ENCODE data around the gene RASGRF1. TPM values are rescaled to one million over a fixed set of nuclear protein-coding genes. Genes with fewer than 3 reads are reported as not detected.

RASGRF1 gene
- total RNA-seq, 4 donors from 2014 or later, result 0.13 to 0.23 TPM; not detected in 2

DNA sequence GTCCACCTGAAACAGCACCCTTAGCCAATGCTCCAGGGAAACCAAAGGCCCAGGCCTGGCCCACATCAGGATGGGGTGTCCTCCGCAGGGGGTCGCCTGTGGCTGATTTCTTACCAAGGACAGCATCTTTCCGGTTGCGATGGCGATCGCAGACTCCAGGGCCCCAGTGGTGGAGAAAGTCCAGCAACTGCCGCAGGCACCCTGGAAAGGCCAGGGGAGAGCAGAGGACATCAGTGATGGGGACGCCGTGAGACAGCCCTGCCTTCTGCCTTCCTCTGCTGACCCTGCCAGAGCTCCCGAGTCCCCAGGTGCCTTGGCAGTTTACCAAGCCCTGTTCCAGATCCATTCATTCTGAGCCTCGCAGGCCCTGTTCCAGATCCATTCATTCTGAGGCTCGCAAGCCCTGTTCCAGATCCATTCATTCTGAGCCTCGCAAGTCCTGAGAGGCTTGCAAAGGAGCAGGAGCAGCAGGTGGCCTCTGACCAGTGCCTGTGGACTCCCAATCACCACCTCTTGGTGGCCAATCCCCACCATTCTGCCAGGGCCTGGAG is 158.2 kb downstream of the RASGRF1 start:
- peaks cover 0 to 56% (median 10%) of the 10 kb centered on the region in 3 donors for H3K4me1 ChIP-seq
- no peaks in the 10 kb centered on the region for H3K9me3 ChIP-seq
- 30% methylated on average over 2 of the region's 13 CpGs; no CpG with 5 or more reads in 1 of the 2 donors for WGBS, 2 donors (ENCODE audit: low coverage in 1 of 2)
- no peaks in the 10 kb centered on the region for H3K27me3 ChIP-seq
- ATAC-seq, result no peak
- no peak overlapping the region for H3K27ac ChIP-seq
- TF ChIP-seq, protein P1, sequence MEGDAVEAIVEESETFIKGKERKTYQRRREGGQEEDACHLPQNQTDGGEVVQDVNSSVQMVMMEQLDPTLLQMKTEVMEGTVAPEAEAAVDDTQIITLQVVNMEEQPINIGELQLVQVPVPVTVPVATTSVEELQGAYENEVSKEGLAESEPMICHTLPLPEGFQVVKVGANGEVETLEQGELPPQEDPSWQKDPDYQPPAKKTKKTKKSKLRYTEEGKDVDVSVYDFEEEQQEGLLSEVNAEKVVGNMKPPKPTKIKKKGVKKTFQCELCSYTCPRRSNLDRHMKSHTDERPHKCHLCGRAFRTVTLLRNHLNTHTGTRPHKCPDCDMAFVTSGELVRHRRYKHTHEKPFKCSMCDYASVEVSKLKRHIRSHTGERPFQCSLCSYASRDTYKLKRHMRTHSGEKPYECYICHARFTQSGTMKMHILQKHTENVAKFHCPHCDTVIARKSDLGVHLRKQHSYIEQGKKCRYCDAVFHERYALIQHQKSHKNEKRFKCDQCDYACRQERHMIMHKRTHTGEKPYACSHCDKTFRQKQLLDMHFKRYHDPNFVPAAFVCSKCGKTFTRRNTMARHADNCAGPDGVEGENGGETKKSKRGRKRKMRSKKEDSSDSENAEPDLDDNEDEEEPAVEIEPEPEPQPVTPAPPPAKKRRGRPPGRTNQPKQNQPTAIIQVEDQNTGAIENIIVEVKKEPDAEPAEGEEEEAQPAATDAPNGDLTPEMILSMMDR (IDR thresholded peaks at IDR 0.05), result no peak
- TF ChIP-seq POLR2A (IDR thresholded peaks at IDR 0.05) (no peak), POLR2AphosphoS5 (IDR thresholded peaks at IDR 0.05) (no peak), EP300 (IDR thresholded peaks at IDR 0.05) (no peak)
- no peak overlapping the region for H3K4me3 ChIP-seq
- H3K36me3 ChIP-seq, result peaks cover 0 to 66% of the 10 kb centered on the region in 2 donors

DNA sequence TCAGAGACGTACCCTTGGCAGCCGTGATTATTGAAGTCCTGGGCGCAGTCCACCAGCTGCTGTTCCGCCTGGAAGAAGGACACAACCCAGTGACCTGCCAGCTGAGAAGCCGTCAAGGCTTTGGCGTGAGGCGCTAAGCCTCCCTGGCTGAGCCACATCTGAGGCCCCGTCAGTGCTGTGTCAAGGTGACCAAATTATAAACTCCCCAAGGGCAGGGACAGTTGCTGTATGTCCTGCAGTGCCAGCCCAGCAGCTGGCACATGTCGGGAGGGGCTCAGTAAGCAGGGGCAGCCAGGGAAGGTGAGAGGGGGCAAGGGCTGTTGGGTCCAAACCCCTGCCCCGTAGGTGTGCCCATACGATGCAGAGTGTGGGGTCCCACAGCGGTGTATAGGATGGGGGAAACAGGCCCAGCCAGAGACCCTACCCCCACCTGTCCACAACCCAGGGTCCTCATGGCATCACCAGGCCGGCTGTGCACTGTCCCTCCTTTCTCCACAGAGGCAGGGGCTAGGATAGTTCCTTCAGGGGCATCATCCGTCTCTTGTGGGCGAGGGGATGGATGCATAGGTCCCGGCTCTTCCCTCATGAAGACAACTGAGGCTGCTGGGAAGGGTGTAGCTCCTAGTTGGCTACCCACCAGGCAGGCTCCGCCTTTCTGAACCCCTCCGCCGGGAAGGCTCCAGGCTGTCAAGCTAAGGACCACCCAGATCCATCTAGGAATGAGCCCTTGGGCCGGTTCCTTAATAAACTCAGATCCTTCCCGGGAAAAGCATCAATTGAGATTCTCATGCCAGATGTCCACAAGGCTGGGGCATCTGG is 158.9 kb downstream of the RASGRF1 start:
- H3K27me3 ChIP-seq, result no peaks in the 10 kb centered on the region
- WGBS, 2 donors (ENCODE audit: low coverage in 1 of 2), result 62% methylated on average over 5 of the region's 21 CpGs; no CpG with 5 or more reads in 1 of the 2 donors
- no peak overlapping the region for H3K4me3 ChIP-seq
- peaks cover 0 to 50% (median 10%) of the 10 kb centered on the region in 3 donors for H3K4me1 ChIP-seq
- H3K27ac ChIP-seq, result peak overlapping the region in 2 of 4 donors; percentile 18 to 38
- no peaks in the 10 kb centered on the region for H3K9me3 ChIP-seq
- peaks cover 0 to 73% of the 10 kb centered on the region in 2 donors for H3K36me3 ChIP-seq
- no peak for ATAC-seq
- no peak for TF ChIP-seq POLR2A (IDR thresholded peaks at IDR 0.05)
- TF ChIP-seq, protein P1 (IDR thresholded peaks at IDR 0.05), result no peak

DNA sequence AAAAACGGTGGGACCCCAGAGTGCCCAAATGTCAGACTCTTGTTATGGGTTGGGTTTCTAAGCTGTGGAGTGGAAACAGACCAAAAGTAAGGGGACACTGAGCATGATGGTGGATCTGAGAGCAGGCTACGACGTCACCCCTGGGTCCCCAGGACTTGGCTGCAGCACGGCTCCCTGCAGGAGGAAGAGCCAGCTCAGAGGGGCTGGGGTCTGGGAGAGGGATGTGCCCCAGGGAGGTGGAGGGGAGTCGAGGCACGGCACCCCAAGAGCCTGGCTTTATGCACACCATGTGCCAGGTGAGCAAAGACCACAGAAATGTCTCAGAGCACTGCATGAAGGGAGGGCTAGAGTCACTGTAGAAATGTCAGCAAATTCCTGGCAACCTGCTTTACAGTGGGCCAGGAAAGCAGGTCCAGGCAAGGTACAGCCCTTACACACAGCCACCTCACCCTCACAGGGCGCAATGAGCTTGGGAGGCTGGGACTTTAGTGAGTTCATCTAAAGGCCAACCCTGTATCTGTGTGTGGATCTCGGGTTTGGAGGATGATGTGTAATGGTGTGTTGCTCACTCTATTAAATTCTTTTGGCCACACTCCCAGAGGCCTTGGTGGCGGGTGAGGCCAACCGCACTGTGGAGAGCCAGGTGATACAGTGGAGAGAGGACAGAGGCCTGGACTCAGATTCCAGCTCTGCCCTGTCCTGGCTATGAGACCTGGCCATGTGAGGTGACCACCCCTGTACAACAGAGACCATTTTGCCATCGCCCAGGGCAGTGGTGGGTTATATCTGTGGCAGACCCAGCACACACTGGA is 159.8 kb downstream of the RASGRF1 start:
- WGBS, 2 donors (ENCODE audit: low coverage in 1 of 2), result 56 to 70% methylated on average over 4 to 6 of the region's 11 CpGs
- TF ChIP-seq EP300 (IDR thresholded peaks at IDR 0.05) (no peak), POLR2A (IDR thresholded peaks at IDR 0.05) (no peak), POLR2AphosphoS5 (IDR thresholded peaks at IDR 0.05) (no peak)
- TF ChIP-seq, protein P1 (IDR thresholded peaks at IDR 0.05), result no peak

DNA sequence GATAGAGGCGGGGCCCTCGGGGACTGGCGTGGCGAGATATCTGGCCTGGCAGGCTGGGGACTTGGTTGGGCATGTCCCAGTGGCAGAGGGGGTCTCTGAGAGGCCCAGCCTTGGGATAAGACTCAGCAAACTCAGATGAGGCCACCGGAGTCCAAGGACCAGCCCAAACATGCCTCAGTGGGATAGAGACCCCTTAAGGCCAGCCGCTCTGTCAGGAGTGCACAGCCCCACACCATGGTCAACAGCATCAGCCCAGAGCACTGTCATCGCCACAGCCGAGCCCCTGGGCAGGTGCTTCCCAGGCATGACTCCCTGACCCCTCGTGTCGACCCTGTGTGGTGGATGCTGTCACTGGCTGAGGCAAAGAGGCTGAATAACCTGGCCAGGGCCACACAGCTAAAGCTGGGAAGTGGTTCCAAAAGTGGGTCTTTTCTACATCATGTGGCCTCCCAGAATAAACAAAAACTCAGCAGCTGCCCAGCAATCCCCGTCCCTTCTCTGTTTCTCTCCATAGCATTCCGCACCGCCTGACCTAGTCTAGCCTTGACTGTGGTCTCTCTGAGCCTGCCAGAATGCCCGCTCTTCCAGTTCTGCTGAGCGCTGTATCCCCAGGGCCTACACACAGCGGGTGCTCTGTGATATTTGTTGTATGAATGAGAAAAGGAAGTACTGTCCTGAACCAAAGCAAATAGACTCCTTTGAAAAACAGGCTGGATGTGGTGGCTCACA is 160.9 kb downstream of the RASGRF1 start:
- 90 to 100% methylated on average over 1 to 2 of the region's 16 CpGs for WGBS, 2 donors (ENCODE audit: low coverage in 1 of 2)
- Histone ChIP-seq H3K9me3 (no peaks in the 10 kb centered on the region), H3K36me3 (peaks cover 0 to 83% of the 10 kb centered on the region in 2 donors), H3K4me3 (no peak overlapping the region), H3K27me3 (no peaks in the 10 kb centered on the region), H3K4me1 (peaks cover 0 to 36% (median 10%) of the 10 kb centered on the region in 3 donors), H3K27ac (no peak overlapping the region)
- TF ChIP-seq, protein P1 (IDR thresholded peaks at IDR 0.05), result no peak
- TF ChIP-seq EP300 (IDR thresholded peaks at IDR 0.05) (no peak), POLR2A (IDR thresholded peaks at IDR 0.05) (no peak), POLR2AphosphoS5 (IDR thresholded peaks at IDR 0.05) (no peak)
- ATAC-seq, result no peak

More for the DNA sequence above, 159.8 kb downstream of the RASGRF1 start:
- Histone ChIP-seq H3K4me3 (no peak overlapping the region), H3K9me3 (no peaks in the 10 kb centered on the region), H3K36me3 (peaks cover 0 to 82% of the 10 kb centered on the region in 2 donors), H3K27me3 (no peaks in the 10 kb centered on the region), H3K4me1 (peaks cover 0 to 43% (median 10%) of the 10 kb centered on the region in 3 donors), H3K27ac (peak overlapping the region in 2 of 4 donors; percentile 18 to 38)
- ATAC-seq, result peak; percentile 44
